Measurements from ENCODE around the gene MRPS14. TPM values are rescaled to one million over a fixed set of nuclear protein-coding genes. Genes with fewer than 3 reads are reported as not detected.

Gene MRPS14
- total and polyA plus RNA-seq, 12 donors, result 8.9 to 31.5 (median 25.7) TPM

DNA sequence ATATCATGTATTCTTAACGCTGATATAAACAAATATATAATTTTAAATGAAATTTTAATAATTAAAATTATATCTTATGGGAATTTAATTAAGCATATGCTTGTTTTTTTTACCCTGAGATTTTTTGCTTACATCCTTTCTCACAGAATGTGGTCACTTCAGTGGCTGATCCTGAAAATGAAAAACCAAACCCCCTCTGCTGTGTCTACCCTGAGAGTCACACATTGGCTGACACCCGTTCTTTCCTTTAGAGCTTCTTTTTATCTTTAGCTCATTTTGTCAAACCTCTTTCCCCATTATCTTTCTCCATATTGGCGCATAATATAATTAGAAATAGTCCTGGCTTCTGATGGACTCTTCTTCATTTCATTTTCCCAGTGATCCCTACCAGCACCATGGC, 34.2 kb downstream of the MRPS14 start:
- H3K9me3 ChIP-seq, result no peaks in the 10 kb centered on the region
- H3K27me3 ChIP-seq, result no peaks in the 10 kb centered on the region
- ATAC-seq (no peak), DNase-seq (no peak)
- 83 to 95% methylated on average over 3 of the region's 3 CpGs for WGBS, 2 donors
- peaks cover 0 to 28% (median 0%) of the 10 kb centered on the region in 9 donors for H3K36me3 ChIP-seq
- H3K4me1 ChIP-seq, result peaks cover 0 to 19% (median 3%) of the 10 kb centered on the region in 9 donors
- peak overlapping the region in 5 of 10 donors; percentile 73 to 90 (median 80) for H3K27ac ChIP-seq
- no peak overlapping the region for H3K4me3 ChIP-seq
- no peak for TF ChIP-seq CTCF (IDR thresholded peaks at IDR 0.05)
- intact Hi-C loops (cut with DNase I), result loop anchor here in 2 of 10 donors (10.0 kb wide), 2 partner anchors 104 to 214 kb away; no protein-coding TSS in a partner anchor

GRCh38 chr1:174988539-174988938, 34.7 kb downstream of the MRPS14 start:
- Histone ChIP-seq H3K4me3 (no peak overlapping the region), H3K27ac (no peak overlapping the region), H3K36me3 (peaks cover 0 to 29% (median 0%) of the 10 kb centered on the region in 9 donors), H3K27me3 (no peaks in the 10 kb centered on the region), H3K9me3 (no peaks in the 10 kb centered on the region), H3K4me1 (peaks cover 0 to 19% (median 3%) of the 10 kb centered on the region in 9 donors)
- intact Hi-C loops (cut with DNase I), result loop anchor here in 2 of 10 donors (10.0 kb wide), 2 partner anchors 104 to 214 kb away; no protein-coding TSS in a partner anchor
- no peak for TF ChIP-seq CTCF (IDR thresholded peaks at IDR 0.05)
- DNase-seq (no peak), ATAC-seq (no peak)

GRCh38 chr1:174984952-174985351, 38.3 kb downstream of the MRPS14 start:
- TF ChIP-seq CTCF (IDR thresholded peaks at IDR 0.05), result no peak
- ATAC-seq, result no peak
- Histone ChIP-seq H3K36me3 (peaks cover 0 to 47% (median 4%) of the 10 kb centered on the region in 9 donors), H3K27me3 (no peaks in the 10 kb centered on the region), H3K4me1 (peaks cover 0 to 8% (median 3%) of the 10 kb centered on the region in 9 donors), H3K27ac (no peak overlapping the region), H3K4me3 (no peak overlapping the region), H3K9me3 (no peaks in the 10 kb centered on the region)
- DNase-seq, result no peak
- intact Hi-C loops (cut with DNase I), result loop anchor here in 5 of 10 donors (5.0 to 10.0 kb wide), 4 partner anchors 100 to 1503 kb away; no protein-coding TSS in a partner anchor
- 97 to 98% methylated on average over 4 of the region's 4 CpGs for WGBS, 2 donors

GRCh38 chr1:174982971-174983689, 40.1 kb downstream of the MRPS14 start:
- intact Hi-C loops (cut with DNase I), result loop anchor here in 8 of 10 donors (1.0 to 10.0 kb wide), 6 partner anchors 98 to 1501 kb away; no protein-coding TSS in a partner anchor
- ATAC-seq, result no peak
- peaks cover 0 to 60% (median 12%) of the 10 kb centered on the region in 9 donors for H3K36me3 ChIP-seq

More at GRCh38 chr1:174982971-174983689, 40.1 kb downstream of the MRPS14 start:
- no peaks in the 10 kb centered on the region for H3K27me3 ChIP-seq
- TF ChIP-seq CTCF (IDR thresholded peaks at IDR 0.05), result peak; percentile 42 to 80 (median 73)
- no peak overlapping the region for H3K27ac ChIP-seq
- H3K4me1 ChIP-seq, result no peaks in the 10 kb centered on the region
- no peak overlapping the region for H3K4me3 ChIP-seq
- no peak for DNase-seq
- H3K9me3 ChIP-seq, result no peaks in the 10 kb centered on the region

All from heart right ventricle (tissue), 16 donors.